K562 (cell line): ENCODE results near the gene NR1H2. TPM values are rescaled to one million over a fixed set of nuclear protein-coding genes. Genes with fewer than 3 reads are reported as not detected.

Source experiments
- ATAC-seq: fragments of 200-7000 bp; cut with Tn5 transposase; 3 replicates; pipeline ENCODE4 v1.9.1; 2020; ENCODE audit warnings: moderate library complexity
- BruUV-seq: library from RNA; stranded (reverse); fragments of 400-500 nt; replicated peaks from 2 replicates; lab custom pipeline; 2021; lab: Mats Ljungman, UMichigan
- CTCF ChIA-PET: fragments of 300-600 bp; formaldehyde crosslinking; extraction: SDS; loops from one replicate; lab custom pipeline; 2021; ENCODE audit warnings: low intra/inter-chr PET ratio; lab: Yijun Ruan, JAX
- POLR2A ChIA-PET: fragments of 300-600, 350-650 bp; sonication (Branson Sonifier 250); formaldehyde crosslinking; extraction: SDS; loops from one replicate; lab custom pipeline; 2021; ENCODE audit warnings: antibody characterized with exemption, inconsistent platforms; lab: Yijun Ruan, JAX
- DNase-seq, 4 experiments: peaks; one replicate each; pipeline versions ENCODE4 v3.0.0 to v3.0.0-alpha.2; 2011 to 2018; ENCODE audit warnings: low spot score in 3 of 4, mixed read lengths in 3 of 4; ENCODE audit errors: extremely low read depth in 1 of 4
- FAIRE-seq: peaks from 2 replicates; lab custom pipeline; 2011; peaks lifted over from hg19 to GRCh38; lab: Jason Lieb, UNC
- H2AFZ ChIP-seq: 2 replicates; pipeline ENCODE4 v1.6.0; 2011; ENCODE audit warnings: low read depth, low read length, control low read depth, inconsistent platforms
- H3K27ac ChIP-seq: fragments of 200-600 bp; 3 replicates; pipeline ENCODE4 v1.8.0; 2011; ENCODE audit warnings: low read depth, mild to moderate bottlenecking, control low read depth, inconsistent platforms, low read length, moderate library complexity, mixed read lengths; ENCODE audit errors: extremely low read depth
- H3K27me3 ChIP-seq, 2 experiments: fragments of 300-600 bp in 1 of 2; 2 replicates in 1 of 2; 3 replicates in 1 of 2; pipeline versions ENCODE4 v1.6.0 to v1.8.0; 2011; ENCODE audit warnings: inconsistent platforms in 2 of 2, low read length in 2 of 2, mild to moderate bottlenecking in 1 of 2, mixed read lengths in 1 of 2, moderate library complexity in 1 of 2; ENCODE audit not compliant: control insufficient read depth in 2 of 2, insufficient read depth in 2 of 2
- H3K36me3 ChIP-seq: fragments of 300-600 bp; 3 replicates; pipeline ENCODE4 v1.8.0; 2011; ENCODE audit warnings: mild to moderate bottlenecking, low read length, inconsistent platforms; ENCODE audit not compliant: control insufficient read depth, insufficient read depth
- H3K4me1 ChIP-seq, 2 experiments: fragments of 200-600 bp in 1 of 2; replicated peaks in 1 of 2; 2 replicates in 1 of 2; 3 replicates in 1 of 2; pipeline versions ENCODE4 v1.5.1 to v1.8.0; 2011; ENCODE audit warnings: inconsistent platforms in 2 of 2, low read length in 2 of 2, mild to moderate bottlenecking in 1 of 2, mixed read lengths in 1 of 2, moderate library complexity in 1 of 2; ENCODE audit not compliant: control insufficient read depth in 2 of 2, insufficient read depth in 2 of 2
- H3K4me2 ChIP-seq: 2 replicates; pipeline ENCODE4 v1.6.1; 2011; ENCODE audit warnings: low read length, control low read depth, inconsistent platforms, mixed read lengths; ENCODE audit not compliant: insufficient read depth
- H3K4me3 ChIP-seq: fragments of 200-600 bp; sonication (generic), shearing (Covaris generic); 2 replicates; pipeline ENCODE4 v1.5.1; 2016; ENCODE audit warnings: control low read depth, inconsistent platforms
- H3K79me2 ChIP-seq: fragments of 200-600 bp; 3 replicates; pipeline ENCODE4 v1.8.0; 2011; ENCODE audit warnings: low read length, inconsistent platforms; ENCODE audit not compliant: control insufficient read depth, insufficient read depth
- H3K9ac ChIP-seq, 2 experiments: 2 replicates each; pipeline versions ENCODE4 v1.6.0 to v1.6.1; 2011; ENCODE audit warnings: low read depth in 2 of 2, low read length in 2 of 2, control low read depth in 1 of 2, inconsistent platforms in 1 of 2, mild to moderate bottlenecking in 1 of 2, mixed read lengths in 1 of 2; ENCODE audit not compliant: insufficient read depth in 1 of 2
- H3K9me1 ChIP-seq: one replicate; pipeline ENCODE4 v1.6.0; 2011; ENCODE audit warnings: inconsistent platforms, mild to moderate bottlenecking, low read length, moderate library complexity; ENCODE audit not compliant: control insufficient read depth, insufficient read depth
- H3K9me3 ChIP-seq: replicated peaks from 2 replicates; pipeline ENCODE4 v1.5.1; 2011; ENCODE audit warnings: low read depth, low read length, inconsistent platforms; ENCODE audit not compliant: control insufficient read depth, insufficient read depth
- H4K20me1 ChIP-seq: replicated peaks from 2 replicates; pipeline ENCODE4 v1.6.1; 2011; ENCODE audit warnings: low read length, inconsistent platforms, mixed read lengths; ENCODE audit not compliant: control insufficient read depth, insufficient read depth
- YBX1 ChIP-seq: fragments of 450-650 bp; IDR thresholded peaks from 2 replicates; pipeline ENCODE4 v1.7.1; 2016; ENCODE audit warnings: mild to moderate bottlenecking
- ZFP91 ChIP-seq: sonication (generic); formaldehyde crosslinking; IDR thresholded peaks from 2 replicates; pipeline ENCODE4 v1.8.0; 2022; ENCODE audit warnings: mild to moderate bottlenecking, missing genetic modification reagents
- ZNF76 ChIP-seq: fragments of 250-450 bp; sonication (Bioruptor Pico); IDR thresholded peaks from 2 replicates; pipeline ENCODE4 v1.4.0; 2020; ENCODE audit warnings: mild to moderate bottlenecking, moderate library complexity, borderline replicate concordance
- WGBS: fragments of 100-300 bp; shearing (Covaris generic); methylation state at CpG from one replicate; pipeline ENCODE4 v1.1.6; 2016; ENCODE audit warnings: low coverage, mixed read lengths; ENCODE audit not compliant: insufficient coverage; ENCODE audit errors: missing lambda C conversion rate; 5-methylcytosine and 5-hydroxymethylcytosine counted together
- in situ Hi-C: fragments of 300-500 bp; cut with MboI; formaldehyde crosslinking; loops from 4 replicates; pipeline ENCODE4 v1.15.0; 2018; ENCODE audit warnings: inconsistent platforms, mixed read lengths
- intact Hi-C: fragments of 100-400 bp; cut with micrococcal nuclease; formaldehyde crosslinking; loops from 2 replicates; pipeline ENCODE4 v1.14.2; 2022
- polyA plus RNA-seq, 8 experiments: library from polyadenylated mRNA; depleted of rRNA in 4 of 8; stranded (reverse) in 5 of 8; unstranded in 3 of 8; fragments of >200 nt; fragmentation: Nextera tagmentation in 2 of 8; fragmentation: Illumina TruSeq in 1 of 8; extraction: Ambion mirVana in 2 of 8; extraction: Trizol in 1 of 8; gene quantifications; 2 replicates each; pipeline versions ENCODE4 v1.2.1 to v1.2.3, GENCODE V29; 2011 to 2014; ENCODE audit warnings: inconsistent platforms in 1 of 8, missing spikeins in 1 of 8
- total RNA-seq, 7 experiments: library from RNA; depleted of rRNA in 6 of 7; stranded (reverse); fragments of >200 nt in 6 of 7; fragmentation: Illumina TruSeq in 2 of 7; extraction: Trizol in 2 of 7; gene quantifications; 2 replicates each; pipeline versions ENCODE4 v1.2.1 to v1.2.3, GENCODE V29; 2011 to 2021; ENCODE audit warnings: low replicate concordance in 1 of 7
- TF ChIP-seq, protein P1 (sequence below), 2 experiments: fragments of 450-650 bp; IDR thresholded peaks; 2 replicates each; pipeline ENCODE4 v1.6.1; 2016

NR1H2 gene
- total and polyA plus RNA-seq, 9 of the 15 experiments (the other 6 are each of a cell fraction or from before 2014, with no cell fraction given) = 0.11 to 73.8 (median 24.0) TPM

GRCh38 chr19:50428772-50429463 is 52.7 kb downstream of the NR1H2 start:
- Histone ChIP-seq H3K9me1 (no peaks in the 10 kb centered on the region), H3K79me2 (no peaks in the 10 kb centered on the region), H3K27ac (no peak overlapping the region), H3K4me1 (peaks cover 10 to 36% of the 10 kb centered on the region in 2 experiments; a peak in 4 of 5 replicates), H3K36me3 (no peaks in the 10 kb centered on the region), H3K9ac (no peak overlapping the region; a peak in 1 of 4 replicates), H2AFZ (no peak overlapping the region)
- no TSS peak for BruUV-seq
- ATAC-seq = no peak
- CTCF ChIA-PET = no interaction called here
- TF ChIP-seq, protein P1, sequence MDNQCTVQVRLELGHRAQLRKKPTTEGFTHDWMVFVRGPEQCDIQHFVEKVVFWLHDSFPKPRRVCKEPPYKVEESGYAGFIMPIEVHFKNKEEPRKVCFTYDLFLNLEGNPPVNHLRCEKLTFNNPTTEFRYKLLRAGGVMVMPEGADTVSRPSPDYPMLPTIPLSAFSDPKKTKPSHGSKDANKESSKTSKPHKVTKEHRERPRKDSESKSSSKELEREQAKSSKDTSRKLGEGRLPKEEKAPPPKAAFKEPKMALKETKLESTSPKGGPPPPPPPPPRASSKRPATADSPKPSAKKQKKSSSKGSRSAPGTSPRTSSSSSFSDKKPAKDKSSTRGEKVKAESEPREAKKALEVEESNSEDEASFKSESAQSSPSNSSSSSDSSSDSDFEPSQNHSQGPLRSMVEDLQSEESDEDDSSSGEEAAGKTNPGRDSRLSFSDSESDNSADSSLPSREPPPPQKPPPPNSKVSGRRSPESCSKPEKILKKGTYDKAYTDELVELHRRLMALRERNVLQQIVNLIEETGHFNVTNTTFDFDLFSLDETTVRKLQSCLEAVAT (IDR thresholded peaks at IDR 0.05) = peak in 1 of 2 experiments; percentile 48; a peak in 1 of 4 replicates
- TF ChIP-seq ZNF76 (CRISPR knock-in tag) = no peak
- no peak for TF ChIP-seq YBX1
- TF ChIP-seq ZFP91 (CRISPR knock-in tag) = no peak
- TF ChIP-seq, all 486 proteins: peak for 1
- no peak overlapping the region for H3K4me3 ChIP-seq
- H3K4me2 ChIP-seq = no peak overlapping the region
- no peak for FAIRE-seq
- WGBS = 36% methylated on average over 7 of the region's 7 CpGs
- no peaks in the 10 kb centered on the region for H3K27me3 ChIP-seq
- no peaks in the 10 kb centered on the region for H4K20me1 ChIP-seq
- in situ Hi-C loops (no loop called here), intact Hi-C loops (no loop called here)
- no peaks in the 10 kb centered on the region for H3K9me3 ChIP-seq
- POLR2A ChIA-PET = interaction anchor here (1.0 kb wide), 1 partner anchor 22 kb away, joined by 5 read pairs; no protein-coding TSS in a partner anchor
- no peak for DNase-seq
